AG04449 (cell line): Measurements from ENCODE around the gene RCL1.
"Not testable (repeated sequence)": the region's sequence is repeated elsewhere in the genome, so short reads cannot be mapped to it uniquely, and the experiment has no call there.

Source experiments
- CTCF ChIA-PET: fragments of 350-600 bp; formaldehyde crosslinking; extraction: SDS; loops from one replicate; lab custom pipeline; 2021; ENCODE audit warnings: antibody characterized with exemption; lab: Yijun Ruan, JAX
- POLR2A ChIA-PET: fragments of 400-600, 350-600 bp; formaldehyde crosslinking; extraction: SDS; loops from one replicate; lab custom pipeline; 2020; ENCODE audit warnings: antibody characterized with exemption, inconsistent platforms; lab: Yijun Ruan, JAX
- DNase-seq: peaks from one replicate; pipeline ENCODE4 v3.0.0-alpha.2; 2010; ENCODE audit warnings: low read depth, low spot score
- H3K4me3 ChIP-seq: 2 replicates; pipeline ENCODE4 v1.5.1; 2011; ENCODE audit warnings: low read depth, mild to moderate bottlenecking, control low read depth, low read length
- CTCF ChIP-seq: IDR thresholded peaks from one replicate; pipeline ENCODE4 v1.5.1; 2011; ENCODE audit warnings: mild to moderate bottlenecking, moderate library complexity, low read length, control low read depth, inconsistent platforms; ENCODE audit not compliant: insufficient read depth; ENCODE audit errors: missing control alignments

RCL1 gene

GRCh38 chr9:4792572-4793458 is at the start of gene RCL1:
TSS of gene RCL1 (plus strand) at chr9:4792944. CDS start at chr9:4793092, 148 bp downstream.
- POLR2A ChIA-PET: interaction anchor here (1.0 to 1.7 kb wide), 2 partner anchors 45 to 192 kb away, joined by 4 to 9 read pairs; partner anchors contain the start of gene JAK2
- peak within 1 kb of the TSS; percentile 93 for H3K4me3 ChIP-seq
- peak; percentile 45 for DNase-seq
- CTCF ChIA-PET: interaction anchor here (0.9 to 3.9 kb wide), 10 partner anchors 9 to 195 kb away, joined by 3 to 22 read pairs (median 6); no protein-coding TSS in a partner anchor
- TF ChIP-seq CTCF: no peak

DNA sequence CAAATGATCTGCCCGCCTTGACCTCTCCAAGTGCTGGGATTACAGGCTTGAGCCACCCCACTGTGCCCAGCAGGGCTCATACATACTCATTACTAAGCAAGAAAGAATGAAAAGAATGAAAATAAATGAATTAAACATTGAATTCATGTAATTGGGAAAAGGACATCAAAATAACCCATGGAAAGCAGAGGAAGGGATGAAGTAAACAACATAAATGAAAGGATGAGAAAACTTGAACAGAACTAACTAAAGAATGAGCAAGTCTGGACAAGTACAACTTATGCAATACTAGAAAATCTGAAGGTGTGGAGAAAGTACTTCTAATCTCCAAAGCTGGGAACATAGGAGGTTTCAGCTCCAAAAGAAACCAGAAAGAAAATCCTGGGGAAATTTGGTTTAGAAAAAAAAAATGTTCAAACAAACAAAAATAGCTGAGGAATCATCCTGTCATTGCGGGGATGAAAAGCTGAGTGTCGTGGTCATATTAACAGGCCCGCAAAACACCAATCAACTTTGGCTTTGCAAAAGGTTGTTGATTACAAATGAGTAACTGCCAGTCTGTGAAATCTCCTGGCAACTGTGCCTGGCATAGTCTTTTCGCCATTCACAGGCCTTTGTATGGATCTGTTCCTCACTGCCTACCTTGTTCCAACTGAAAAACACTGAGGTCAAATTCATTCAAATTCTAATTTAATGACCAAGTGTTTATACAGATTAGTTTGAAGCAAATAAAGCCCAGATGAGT is 49.4 kb upstream of the RCL1 start:
- POLR2A ChIA-PET: no interaction called here
- CTCF ChIA-PET: interaction anchor here (0.6 to 3.7 kb wide), 5 partner anchors 16 to 249 kb away, joined by 3 to 14 read pairs (median 4); no protein-coding TSS in a partner anchor
- DNase-seq: no peak
- no peak overlapping the region for H3K4me3 ChIP-seq
- TF ChIP-seq CTCF: no peak

DNA sequence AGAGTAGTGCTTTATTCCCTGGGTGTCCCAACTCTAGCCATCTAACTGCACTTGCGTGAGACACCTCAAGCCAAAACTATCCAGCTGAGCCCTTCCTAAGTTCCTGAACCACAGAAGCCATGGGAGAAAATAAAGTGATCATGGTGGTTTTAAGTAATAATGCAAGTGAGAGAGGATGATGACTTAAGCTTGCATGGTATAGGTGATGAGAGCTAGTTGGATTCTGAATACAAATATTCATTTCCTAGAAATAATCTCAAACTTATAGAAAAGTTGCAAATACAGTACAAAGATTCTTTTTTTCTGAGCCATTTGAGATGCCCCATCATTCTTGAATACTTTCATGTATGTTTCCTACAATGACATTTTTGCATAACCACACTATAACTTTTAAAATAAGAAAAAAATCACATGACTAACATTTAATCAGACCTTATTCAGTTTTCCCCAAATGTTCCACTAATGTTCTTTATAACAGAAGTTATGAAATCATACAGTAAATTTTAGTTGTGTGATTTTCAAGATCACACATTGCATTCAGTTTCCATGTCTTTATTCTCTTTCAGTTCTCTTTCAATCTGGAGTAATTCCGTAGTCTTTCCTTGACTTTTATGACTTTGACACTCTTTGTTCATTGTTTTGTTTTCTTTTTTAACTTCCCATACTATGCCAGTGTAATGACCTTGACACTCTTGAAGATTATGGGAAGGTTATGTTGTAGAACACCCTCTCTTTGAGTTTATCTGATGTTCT is 46.3 kb upstream of the RCL1 start:
- ChIA-PET POLR2A (no interaction called here), CTCF (interaction anchor here (0.6 to 11.5 kb wide), 7 partner anchors 9 to 440 kb away, joined by 3 to 105 read pairs (median 4); no protein-coding TSS in a partner anchor)
- no peak for TF ChIP-seq CTCF
- H3K4me3 ChIP-seq: no peak overlapping the region
- no peak for DNase-seq

GRCh38 chr9:4748612-4749011 is 44.1 kb upstream of the RCL1 start:
- H3K4me3 ChIP-seq: no peak overlapping the region
- no peak for TF ChIP-seq CTCF
- ChIA-PET POLR2A (no interaction called here), CTCF (interaction anchor here (0.8 to 11.5 kb wide), 7 partner anchors 9 to 852 kb away, joined by 3 to 105 read pairs (median 4); partner anchors contain the start of gene JAK2)
- DNase-seq: no peak

DNA sequence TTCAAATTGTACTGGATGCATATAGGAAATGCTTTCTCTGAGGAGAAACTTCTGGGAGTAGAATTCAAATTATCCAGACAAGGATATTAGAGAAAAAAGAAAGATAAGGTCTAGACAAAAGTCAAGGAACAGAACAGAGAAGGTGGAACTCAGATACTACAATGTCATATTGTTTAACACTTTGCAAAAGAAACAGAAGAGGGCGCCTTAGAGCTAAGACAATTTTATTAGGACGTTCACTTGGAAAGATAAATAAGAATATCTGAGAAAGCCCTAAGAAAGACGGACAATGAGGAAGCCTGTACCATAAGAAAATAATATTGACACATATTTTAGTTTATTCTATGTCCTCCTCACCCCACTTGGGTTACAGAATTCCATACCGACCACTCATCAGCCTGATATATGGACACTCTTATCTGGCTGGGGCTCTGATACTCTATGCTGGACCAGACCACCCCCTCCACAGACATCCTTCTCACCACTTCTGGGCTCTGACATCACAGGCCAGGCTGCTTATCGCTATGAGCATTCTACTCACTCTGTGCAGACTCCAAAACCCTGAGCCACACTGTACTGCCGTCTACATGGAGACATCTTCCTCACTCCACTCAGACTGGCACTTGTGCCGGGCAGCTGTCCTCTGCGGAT is 42.6 kb upstream of the RCL1 start:
- ChIA-PET POLR2A (no interaction called here), CTCF (interaction anchor here (0.8 to 11.5 kb wide), 18 partner anchors 9 to 850 kb away, joined by 3 to 105 read pairs (median 4); partner anchors contain the start of genes AK3, JAK2 and RCL1)
- peak; percentile 40 for TF ChIP-seq CTCF
- H3K4me3 ChIP-seq: no peak overlapping the region
- no peak for DNase-seq

- H3K4me3 ChIP-seq, DNase-seq, POLR2A ChIA-PET: not testable (repeated sequence)
- CTCF ChIA-PET: interaction anchor here (1.1 to 11.5 kb wide), 5 partner anchors 6 to 846 kb away, joined by 4 to 105 read pairs (median 10); partner anchors contain the start of gene JAK2
These were observed 38.2 kb upstream of the RCL1 start for GRCh38 chr9:4754530-4754929.
